Bone marrow (tissue), 2 donors: ENCODE data around the gene ARHGAP24.
"Not testable (repeated sequence)": the region's sequence is repeated elsewhere in the genome, so short reads cannot be mapped to it uniquely, and the experiment has no call there.

ENCODE experiments used
- DNase-seq, 2 donors: peaks; one replicate each; lab custom pipeline; 2025; lab: John Stamatoyannopoulos, UW

The ARHGAP24 gene

DNA sequence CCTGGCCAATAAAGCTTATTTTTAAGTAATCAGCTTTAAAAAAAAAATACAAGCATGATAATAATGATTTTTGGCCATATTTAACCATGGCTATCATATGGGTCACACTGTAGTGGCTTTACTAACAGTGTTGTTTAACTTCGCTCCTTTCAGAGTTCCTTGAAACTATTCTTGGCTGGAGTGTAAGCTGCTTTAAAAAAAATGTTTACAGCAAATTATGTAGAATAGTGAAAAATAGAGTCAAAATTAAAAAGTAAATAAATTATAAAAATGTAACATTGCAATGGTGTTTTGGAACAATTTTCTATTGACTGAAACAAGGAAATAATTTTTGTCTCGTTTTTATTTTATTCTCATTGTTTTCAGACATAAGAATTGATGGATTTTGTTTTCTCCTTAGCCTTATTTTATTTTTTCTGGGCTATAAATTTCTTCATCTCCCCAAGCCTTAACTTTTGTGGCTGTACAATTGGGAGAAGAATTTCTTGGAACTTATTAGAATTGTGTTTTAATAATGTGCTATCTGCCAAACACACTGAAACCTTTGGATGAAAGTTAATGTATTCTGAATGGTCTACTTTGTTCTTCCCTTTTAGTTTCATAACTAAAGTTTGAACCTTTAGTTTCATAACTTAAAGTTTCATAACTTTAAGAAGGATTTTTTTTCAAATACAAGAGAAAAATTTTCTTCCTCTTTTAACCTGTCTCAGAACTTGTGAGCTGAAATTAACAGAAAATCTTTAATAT is 182.0 kb downstream of the ARHGAP24 start:
- DNase-seq: no peak

DNA sequence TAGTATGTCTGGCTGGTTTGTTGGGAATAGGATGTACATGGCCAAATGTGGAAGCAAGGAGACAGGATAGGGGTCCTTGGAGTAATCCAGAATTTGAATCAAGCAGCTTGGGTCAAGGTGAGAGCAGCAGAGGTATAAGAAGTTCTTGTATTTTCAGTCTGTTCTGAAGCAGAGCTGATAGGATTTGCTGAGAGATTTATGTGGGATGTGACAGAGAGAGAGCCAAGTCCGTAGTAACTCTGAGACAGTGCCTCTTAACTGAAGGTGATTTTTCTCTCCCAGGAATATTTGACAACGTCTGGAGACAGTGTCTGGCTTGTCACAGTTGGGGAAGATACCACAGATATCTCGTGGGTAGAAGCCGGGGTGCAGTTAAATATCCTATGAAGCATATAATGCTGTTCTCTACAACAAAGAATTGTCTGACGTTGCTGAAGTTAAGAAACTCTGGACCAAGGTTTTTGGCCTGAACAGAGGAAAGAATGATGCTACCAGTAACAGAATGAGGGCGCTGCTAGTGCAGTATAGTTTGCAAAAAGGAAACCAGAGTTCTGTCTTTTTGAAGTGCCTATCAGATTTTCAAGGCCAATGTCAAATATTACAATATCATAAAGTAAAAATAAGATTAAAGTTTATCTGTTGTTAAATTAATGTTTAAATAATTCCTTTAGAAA is 184.0 kb downstream of the ARHGAP24 start:
- DNase-seq: no peak

DNA sequence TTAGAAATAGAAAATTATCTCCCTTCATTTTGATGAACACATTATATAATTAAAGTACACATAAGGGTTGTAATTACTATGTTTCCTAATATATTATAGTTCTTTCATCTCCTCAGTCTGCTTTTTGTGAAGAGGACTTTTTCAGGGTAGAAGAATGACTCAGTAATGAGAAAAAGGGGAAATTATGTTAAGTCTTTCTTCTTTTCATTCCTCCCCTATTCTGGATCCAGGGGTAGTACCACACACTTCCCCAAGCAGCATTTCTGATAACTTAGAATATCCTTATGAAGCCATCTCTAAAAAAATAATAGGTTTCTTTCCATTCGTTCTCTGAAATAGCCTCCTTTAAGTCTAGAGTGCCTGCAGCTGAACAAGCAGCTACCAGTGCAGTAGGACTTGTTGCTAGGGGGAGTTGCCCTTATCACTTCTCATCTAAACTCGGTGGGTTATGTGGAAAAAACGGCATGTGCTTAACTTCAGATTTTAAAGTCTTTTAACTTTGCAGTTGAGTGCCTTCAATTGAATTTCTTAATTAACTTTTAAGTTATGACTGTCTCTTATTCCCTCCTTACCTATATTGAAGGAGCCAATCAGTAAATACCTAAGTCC is 184.8 kb downstream of the ARHGAP24 start:
- DNase-seq: no peak

DNA sequence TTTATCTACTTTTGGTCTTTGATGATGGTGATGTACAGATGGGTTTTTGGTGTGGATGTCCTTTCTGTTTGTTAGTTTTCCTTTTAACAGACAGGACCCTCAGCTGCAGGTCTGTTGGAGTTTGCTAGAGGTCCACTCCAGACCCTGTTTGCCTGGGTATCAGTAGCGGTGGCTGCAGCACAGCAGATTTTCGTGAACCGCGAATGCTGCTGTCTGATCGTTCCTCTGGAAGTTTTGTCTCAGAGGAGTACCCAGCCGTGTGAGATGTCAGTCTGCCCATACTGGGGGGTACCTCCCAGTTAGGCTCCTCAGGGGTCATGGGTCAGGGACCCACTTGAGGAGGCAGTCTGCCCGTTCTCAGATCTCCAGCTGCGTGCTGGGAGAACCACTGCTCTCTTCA is 191.7 kb downstream of the ARHGAP24 start:
- DNase-seq: not testable (repeated sequence)

DNA sequence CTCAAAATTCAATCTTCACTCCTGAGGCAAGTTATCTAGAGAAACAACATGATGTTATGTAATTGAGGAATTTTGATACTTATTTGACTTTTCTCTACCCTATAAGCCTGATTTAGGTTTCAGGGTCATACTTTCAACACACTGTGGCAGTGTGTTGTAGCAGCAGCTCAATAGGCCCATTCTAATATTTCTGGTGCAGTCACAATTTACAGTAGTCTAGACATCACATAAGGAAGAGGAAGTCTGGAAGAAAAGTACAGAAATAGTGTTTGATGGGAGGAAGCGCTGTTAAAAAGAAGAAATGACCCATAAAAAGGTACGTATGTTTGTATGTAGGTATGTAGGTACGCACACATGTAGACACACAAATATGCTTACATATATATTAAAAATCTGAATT is 194.3 kb downstream of the ARHGAP24 start:
- no peak for DNase-seq

DNA sequence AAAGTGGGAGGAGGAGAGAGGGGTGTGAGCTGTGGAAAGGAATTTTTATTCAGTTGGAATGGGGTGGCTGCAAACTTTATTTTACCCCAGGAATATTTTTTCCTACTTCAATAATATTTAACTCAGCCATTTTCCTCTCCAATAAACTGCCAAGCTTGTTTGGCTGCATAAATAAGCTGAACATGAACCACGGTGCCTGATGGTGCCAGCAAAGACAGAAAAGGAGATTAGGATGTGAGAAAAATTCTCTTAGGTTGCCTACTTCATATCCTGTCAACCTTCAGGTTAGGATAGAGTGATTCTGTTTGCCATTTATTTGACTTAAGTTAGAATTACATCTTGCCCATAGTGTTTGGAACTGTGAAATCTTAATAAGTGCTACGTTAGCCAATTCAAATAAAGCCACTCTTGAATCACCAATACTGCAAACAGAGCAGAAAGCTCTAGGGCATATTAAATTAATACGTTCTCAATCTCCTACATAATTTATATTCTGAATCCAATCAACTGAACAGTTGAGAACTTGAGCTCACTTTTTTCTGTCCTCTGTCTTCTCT is 195.1 kb downstream of the ARHGAP24 start:
- DNase-seq: no peak

DNA sequence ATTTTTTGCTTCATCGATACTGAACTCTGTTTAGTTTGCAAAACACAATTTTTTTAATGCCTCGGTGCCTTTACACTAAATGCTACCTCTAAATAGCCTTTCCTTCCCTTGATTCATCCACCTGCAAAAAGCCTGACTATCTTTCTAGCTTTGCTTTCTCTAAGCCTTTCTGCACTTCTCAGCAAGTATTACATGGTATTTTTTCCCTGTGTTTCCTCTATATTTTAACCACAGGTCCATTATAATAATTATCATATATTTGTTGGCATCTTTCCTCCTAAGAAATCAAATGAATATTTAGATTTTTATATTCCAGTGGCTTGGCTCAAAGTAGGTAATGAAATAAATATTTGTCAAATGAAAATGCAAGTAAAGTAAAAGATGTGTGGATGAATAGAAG is 196.2 kb downstream of the ARHGAP24 start:
- DNase-seq: no peak

DNA sequence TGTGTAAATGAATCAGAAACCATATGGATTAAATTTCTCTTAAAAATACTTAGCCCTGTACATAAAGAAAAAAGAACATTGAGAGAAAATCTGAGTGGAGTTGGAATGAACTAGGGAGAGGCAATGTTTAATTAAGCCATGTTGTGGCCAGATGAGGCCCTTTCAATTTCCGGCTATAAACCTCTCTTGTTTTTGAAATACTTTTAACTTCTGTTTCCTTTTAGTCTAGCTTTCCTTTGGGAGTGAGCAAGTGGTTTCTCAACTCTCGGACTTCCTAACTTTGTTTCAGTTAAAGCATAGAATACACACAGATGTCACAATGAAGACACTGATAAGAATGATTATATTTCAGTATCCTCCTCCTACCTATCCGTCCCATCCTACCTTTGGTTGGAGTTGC is 197.2 kb downstream of the ARHGAP24 start:
- no peak for DNase-seq

DNA sequence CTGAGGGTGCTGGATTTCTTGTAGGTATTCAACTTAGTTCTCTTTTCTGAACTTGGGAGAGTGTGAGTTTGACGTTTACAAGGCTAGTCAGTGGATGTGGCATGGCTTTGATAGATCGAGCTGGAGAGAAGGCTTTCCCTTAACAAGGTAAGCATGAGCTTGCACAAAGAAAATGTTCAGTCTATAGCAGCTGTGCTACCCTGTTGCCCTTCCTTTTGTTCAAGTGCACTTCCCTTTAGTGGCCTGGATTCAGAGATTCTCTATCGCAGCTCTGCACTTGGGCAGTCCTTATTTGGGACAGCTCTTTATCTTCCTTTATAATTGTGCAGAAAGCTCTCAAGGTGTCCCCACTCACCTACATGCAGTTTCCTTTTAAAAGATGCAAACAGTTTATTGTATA is 198.0 kb downstream of the ARHGAP24 start:
- no peak for DNase-seq

DNA sequence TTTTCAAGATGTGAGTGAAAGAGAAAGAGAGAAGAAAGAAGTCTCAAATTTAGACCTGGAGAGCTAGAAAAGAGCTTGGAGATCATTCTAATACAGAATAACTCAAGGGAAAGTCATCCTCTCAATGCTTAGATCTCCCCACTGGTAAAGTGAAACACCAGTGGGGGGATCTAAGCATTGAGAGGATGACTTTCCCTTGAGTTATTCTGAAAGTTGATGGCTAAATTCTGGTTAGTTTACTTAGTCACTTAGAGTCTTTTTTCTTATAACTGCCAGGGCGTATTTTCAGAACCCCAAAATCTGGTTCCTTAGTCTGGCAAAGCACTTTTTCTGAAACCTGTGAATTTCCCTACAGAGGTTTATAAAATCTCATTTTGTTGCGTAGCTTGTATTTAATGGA is 198.6 kb downstream of the ARHGAP24 start:
- DNase-seq: no peak

DNA sequence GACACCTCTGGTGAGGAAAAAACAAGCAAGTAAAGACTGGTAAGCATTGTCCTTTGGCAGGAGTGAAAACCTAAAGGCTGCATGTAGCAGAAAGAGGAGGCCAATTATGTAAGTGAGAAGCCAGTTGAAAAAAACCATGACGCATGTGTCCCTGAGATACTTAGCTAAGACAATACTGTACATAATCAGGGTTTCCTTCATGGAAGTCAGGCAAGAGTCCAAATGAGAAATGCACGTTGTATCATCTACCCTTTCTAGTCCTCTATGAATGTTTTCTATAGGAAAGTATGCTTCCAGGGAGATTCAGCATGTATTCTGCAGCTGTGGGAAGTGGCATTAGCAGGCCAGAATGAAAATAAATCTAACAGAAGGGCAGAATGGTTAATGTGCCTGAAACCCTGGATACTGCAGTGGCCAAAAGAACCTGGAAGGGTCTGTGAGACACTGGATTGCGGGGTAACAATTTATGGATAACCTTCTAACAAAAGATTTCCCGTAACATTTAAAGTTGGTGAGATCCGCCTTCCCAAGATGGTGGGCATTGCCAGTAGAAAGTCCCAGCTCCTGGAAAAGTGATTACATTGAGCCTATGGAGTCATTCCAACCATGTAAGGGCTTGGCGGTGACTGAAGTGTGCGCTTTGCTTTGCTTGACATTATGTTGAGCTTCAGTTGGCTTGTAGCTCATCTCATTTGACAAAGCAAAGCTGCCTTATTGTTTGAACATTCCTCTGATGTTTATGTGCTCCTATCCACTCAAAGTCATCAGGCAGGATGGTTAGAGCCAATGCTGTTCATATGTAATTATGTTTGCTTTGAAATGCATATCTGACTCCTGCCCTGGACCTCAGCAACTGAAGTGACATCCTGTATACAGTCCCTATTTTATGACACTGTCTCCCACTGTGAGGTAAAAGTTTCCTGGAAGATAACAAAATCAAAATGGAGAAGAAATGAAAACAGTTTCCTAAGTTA is 200.4 kb downstream of the ARHGAP24 start:
- DNase-seq: no peak

DNA sequence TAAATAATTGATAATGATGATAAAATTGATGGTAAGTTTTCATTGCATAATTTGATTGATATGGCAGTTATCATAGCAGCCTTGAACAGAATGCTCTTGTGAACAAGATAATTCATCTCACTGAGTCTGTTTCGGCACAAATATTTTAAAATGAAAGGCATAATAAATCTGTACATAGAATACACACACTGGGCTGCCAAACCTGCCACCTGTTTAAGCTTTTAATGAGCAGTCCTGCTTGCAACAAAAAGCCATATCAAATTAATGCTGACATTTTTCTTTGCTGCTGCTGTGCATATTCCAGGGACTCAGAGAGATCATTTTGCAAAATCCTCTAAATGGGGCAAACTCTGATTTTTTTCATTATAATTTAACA is 201.1 kb downstream of the ARHGAP24 start:
- no peak for DNase-seq

DNA sequence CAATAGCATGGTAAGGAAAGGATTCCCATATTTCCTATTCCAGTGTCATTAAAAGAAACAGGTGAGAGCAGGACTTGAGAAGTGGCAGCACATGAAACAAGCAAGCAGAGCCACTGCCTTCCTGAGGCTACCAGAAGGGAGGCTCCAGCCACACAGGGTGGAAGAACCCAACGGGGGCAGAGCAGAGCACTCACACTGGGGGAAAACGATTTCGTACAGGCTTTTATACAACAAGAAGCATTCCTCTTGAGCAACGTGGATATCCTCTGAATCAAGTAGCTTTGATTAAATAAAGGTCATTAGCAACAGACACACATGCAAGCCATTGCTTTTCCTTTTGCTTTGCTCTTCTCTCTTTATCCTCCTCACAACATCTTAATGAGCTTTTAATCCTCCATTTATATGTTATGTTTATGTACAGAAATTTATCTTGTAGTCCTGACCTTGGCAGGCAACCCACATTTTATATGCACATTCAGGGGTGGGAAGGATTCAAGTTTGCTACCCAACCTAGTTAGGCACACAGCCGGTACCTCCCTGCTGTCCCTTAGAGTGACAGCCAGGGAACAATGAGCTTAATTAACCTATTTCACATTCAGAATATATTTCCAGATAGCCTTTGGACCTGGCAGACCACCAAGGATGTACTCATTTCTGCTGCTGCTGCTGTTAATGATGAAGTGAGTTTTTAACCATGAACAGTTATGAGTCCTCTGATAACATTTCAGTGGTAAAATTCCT is 202.1 kb downstream of the ARHGAP24 start:
- no peak for DNase-seq

DNA sequence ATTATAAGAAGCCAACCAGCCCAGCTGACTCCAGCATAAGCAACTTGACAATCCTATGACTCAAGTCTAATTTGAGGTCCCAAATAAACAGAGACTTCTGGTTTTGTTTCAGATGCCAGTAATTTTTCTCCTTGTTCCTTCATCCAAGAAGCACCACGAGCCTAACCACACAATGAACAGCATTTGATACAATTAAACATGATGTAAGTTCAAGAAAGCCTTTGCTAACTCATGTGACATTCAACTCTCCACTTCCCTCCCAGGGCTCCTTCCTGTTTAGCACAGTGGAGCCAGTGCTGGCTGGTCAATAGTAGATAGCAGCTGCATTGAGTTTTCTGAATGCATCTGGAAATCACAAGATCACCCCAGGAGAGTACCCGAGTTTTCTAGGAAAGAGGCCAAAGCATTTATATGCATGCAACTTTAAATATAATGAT is 206.3 kb downstream of the ARHGAP24 start:
- peak in 1 of 2 donors; percentile 20 for DNase-seq

DNA sequence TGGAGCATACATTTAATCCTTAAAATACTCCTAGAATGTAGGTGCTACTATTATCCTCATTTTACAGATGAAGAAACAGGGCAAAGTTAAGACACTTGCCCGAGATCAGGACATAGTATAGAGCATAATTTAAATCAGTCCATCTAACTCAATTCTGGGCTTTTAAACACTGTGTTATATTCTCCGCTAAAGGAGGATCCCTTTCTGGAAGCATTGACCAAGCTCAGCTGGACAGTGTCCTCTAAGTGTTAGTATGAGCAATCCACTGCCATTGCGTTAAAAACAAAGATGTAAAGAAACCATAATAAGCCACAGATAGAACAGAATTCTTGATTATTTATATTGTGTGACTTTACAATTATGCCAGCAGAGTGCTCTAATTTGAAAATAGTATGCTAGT is 207.0 kb downstream of the ARHGAP24 start:
- no peak for DNase-seq

DNA sequence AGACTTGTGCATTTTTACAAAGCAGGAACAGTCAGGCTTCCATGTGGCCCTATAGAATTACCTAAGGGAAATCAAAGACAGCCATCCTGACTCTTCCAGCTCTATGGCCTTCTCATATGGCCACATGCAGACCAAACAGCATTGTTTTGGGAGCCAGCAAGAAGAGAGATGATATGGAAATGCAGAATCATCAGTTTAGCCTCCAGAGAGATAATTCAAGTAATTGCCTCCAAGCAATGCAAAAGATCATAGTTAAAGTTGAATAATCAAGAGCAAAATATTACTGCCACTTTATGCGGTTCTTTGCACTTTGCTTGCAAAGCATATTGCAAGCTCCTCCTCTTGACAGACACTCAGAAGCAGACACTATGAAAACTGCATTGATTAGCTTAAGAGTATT is 207.4 kb downstream of the ARHGAP24 start:
- DNase-seq: no peak

DNA sequence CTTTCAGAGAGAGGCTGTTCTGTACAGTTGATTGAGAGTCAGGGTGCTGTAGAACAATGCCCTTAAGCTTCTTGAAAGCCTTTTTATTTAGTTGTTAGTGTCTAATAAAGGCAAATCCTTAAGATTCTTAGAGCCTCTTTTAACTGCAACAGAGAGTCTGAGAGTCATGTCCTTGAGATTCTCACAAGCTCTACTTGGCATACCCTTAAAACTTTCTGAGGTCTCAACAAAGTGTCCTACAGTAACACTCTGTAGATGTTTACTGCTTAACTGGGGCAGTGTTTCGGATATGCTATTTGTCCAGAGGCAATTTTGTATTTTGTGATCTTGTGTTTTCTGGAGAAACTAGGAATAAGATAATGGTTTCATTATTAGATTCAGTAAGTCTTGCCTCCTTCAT is 209.7 kb downstream of the ARHGAP24 start:
- DNase-seq: no peak

DNA sequence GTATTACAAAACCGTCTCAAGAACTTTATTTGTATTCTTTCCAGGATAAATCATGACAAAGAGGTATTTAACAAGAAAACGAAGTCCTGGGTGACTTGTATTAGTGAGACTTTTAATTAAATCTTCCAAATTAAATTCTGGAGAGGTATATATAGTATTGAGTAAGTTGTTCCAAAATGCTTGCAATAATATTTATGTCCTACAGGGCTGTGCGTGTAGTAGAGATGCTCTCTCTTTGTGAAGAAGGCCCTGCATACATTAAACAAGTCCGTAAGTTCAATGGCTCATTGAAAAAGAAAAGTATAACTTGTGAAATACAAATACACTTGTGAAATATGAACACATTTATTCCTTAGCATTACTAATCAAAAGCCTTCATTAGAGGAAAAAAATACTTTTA is 211.4 kb downstream of the ARHGAP24 start:
- no peak for DNase-seq

DNA sequence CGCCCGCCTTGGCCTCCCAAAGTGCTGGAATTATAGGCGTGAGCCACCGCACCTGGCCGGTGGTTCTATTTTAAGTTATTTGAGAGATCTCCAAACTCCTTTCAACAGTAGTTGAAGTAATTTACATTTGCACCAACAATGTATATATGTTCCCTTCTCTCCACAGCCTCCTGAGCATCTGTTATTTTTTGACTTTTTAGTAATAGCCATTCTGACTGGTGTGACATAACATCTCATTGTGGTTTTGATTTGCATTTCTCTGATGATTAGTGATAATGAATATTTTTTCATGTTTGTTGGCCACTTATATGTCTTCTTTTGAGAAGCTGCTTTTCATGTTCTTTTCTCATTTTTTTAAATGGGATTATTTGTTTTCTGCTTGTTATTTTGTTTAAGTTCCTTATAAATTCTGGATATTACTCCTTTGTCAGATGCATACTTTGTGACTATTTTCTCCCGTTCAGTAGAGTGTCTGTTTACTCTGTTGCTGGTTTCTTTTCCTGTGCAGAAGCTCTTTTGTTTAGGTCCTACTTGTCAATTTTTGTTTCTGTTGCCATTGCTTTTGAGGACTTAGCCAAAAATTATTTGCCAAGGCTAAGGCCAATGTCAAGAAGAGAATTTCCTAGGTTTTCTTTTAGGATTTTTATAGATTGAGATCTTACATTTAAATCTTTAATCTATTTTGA is 213.2 kb downstream of the ARHGAP24 start:
- no peak for DNase-seq

DNA sequence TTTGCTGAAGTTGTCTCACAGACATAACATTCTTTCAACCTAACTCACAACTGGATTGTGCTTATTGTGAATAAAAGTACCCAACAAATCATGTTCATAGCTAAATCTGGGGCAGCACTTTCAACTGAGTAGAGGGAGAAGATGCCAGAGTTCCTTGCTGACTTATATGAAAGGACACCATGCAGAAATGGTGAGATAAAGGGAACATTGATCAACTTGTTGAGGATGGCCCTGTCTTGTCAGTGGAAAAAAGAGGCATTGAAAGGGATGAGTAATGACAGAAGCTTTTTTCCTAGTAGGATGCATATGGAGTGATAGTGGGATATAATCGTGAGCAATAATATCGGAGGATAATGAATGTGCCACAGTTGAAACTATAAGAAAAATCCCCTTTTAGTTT is 221.7 kb downstream of the ARHGAP24 start:
- no peak for DNase-seq

DNA sequence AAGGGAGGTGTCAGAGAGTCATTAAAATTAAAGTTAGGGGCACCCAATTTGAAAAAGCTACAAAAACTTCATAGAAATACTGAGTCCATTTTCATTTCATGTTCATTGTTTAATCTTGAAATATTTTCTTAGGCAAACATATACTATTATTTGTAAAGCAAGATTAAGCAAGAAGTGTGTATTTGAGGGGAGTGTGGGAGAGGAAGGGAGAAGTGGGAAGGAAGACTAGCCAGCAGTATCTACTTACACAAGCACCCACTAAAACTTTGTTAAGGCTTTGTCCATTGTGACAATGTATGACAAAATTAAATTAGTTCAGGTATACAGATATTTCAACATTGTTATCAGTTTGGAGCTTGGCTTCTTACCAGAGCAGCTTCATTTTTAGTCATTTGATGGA is 222.9 kb downstream of the ARHGAP24 start:
- DNase-seq: no peak
